ENCODE results near the gene PLCZ1. TPM values are rescaled to one million over a fixed set of nuclear protein-coding genes. Genes with fewer than 3 reads are reported as not detected.

The PLCZ1 gene
- total and polyA plus RNA-seq, 10 of the 15 experiments (the other 5 are each of a cell fraction or from before 2014, with no cell fraction given) = not detected

GRCh38 chr12:18658829-18659228, 79.0 kb downstream of the PLCZ1 start (continued):
- TF ChIP-seq POLR2AphosphoS2 (IDR thresholded peaks at IDR 0.05; ENCODE audit: low read depth, low read length) = no peak

GRCh38 chr12:18658179-18658578, 79.6 kb downstream of the PLCZ1 start:
- FAIRE-seq (no peak), DNase-seq (ENCODE audit: low read depth, low spot score) (no peak), ATAC-seq (no peak)
- WGBS (ENCODE audit: insufficient coverage, insufficient replicate concordance, low lambda C conversion rate, missing lambda C conversion rate) = 0% methylated on average over 2 of the region's 2 CpGs
- Histone ChIP-seq H3K27me3 (replicated peaks in 1 of 2; ENCODE audit: control insufficient read depth in 2 of 2, insufficient read depth in 2 of 2, low read length in 1 of 2) (no peaks in the 10 kb centered on the region), H3K79me2 (ENCODE audit: control insufficient read depth, insufficient read depth, low read length) (no peaks in the 10 kb centered on the region), H3K27ac (ENCODE audit: control insufficient read depth, insufficient read depth) (no peak overlapping the region), H3K9me3 (replicated peaks; ENCODE audit: control insufficient read depth, insufficient read depth, low read length) (no peaks in the 10 kb centered on the region), H4K20me1 (ENCODE audit: control insufficient read depth, insufficient read depth) (no peaks in the 10 kb centered on the region), H3K4me2 (ENCODE audit: control insufficient read depth, insufficient read depth) (no peak overlapping the region), H3K9ac (ENCODE audit: control insufficient read depth, insufficient read depth, low read length) (no peak overlapping the region), H3K4me3 (no peak overlapping the region), H3K36me3 (ENCODE audit: control insufficient read depth in 2 of 2, insufficient read depth in 2 of 2, low read length in 1 of 2) (no peaks in the 10 kb centered on the region), H3K4me1 (ENCODE audit: control insufficient read depth, insufficient read depth, low read length) (no peaks in the 10 kb centered on the region), H2AFZ (ENCODE audit: control insufficient read depth, low read depth, low read length) (no peak overlapping the region)
- intact Hi-C loops (cut with micrococcal nuclease; ENCODE audit: unreplicated experiment) (no loop called here), in situ Hi-C loops (cut with MboI) (no loop called here)
- RAD21 ChIA-PET (ENCODE audit: unreplicated experiment) = no interaction called here
- SMC1A ChIA-PET (ENCODE audit: uncharacterized antibody, unreplicated experiment) = no interaction called here
- TF ChIP-seq ELK1 (IDR thresholded peaks at IDR 0.05; ENCODE audit: low read depth, low read length) (no peak), NR2C2 (IDR thresholded peaks at IDR 0.05; ENCODE audit: borderline replicate concordance, control insufficient read depth, insufficient read length, low read depth) (no peak), FOXM1 (IDR thresholded peaks at IDR 0.05; ENCODE audit: low read depth, low read length) (no peak)
- POLR2A ChIA-PET = no interaction called here
- CTCF ChIA-PET = no interaction called here
- no TSS peak for BruUV-seq (replicated peaks)

GRCh38 chr12:18655351-18655750, 82.5 kb downstream of the PLCZ1 start:
- in situ Hi-C loops (cut with MboI) = no loop called here
- SMC1A ChIA-PET (ENCODE audit: uncharacterized antibody, unreplicated experiment) = interaction anchor here (1.0 kb wide), 1 partner anchor 13 kb away, joined by 3 read pairs; no protein-coding TSS in a partner anchor
- no peak overlapping the region for H3K27ac ChIP-seq (ENCODE audit: control insufficient read depth, insufficient read depth)
- no peak overlapping the region for H2AFZ ChIP-seq (ENCODE audit: control insufficient read depth, low read depth, low read length)
- H3K36me3 ChIP-seq (ENCODE audit: control insufficient read depth in 2 of 2, insufficient read depth in 2 of 2, low read length in 1 of 2) = no peaks in the 10 kb centered on the region
- no peaks in the 10 kb centered on the region for H3K4me1 ChIP-seq (ENCODE audit: control insufficient read depth, insufficient read depth, low read length)
- H3K79me2 ChIP-seq (ENCODE audit: control insufficient read depth, insufficient read depth, low read length) = no peaks in the 10 kb centered on the region
- RAD21 ChIA-PET (ENCODE audit: unreplicated experiment) = no interaction called here
- H3K9me3 ChIP-seq (replicated peaks; ENCODE audit: control insufficient read depth, insufficient read depth, low read length) = no peaks in the 10 kb centered on the region
- intact Hi-C loops (cut with micrococcal nuclease; ENCODE audit: unreplicated experiment) = no loop called here
- ATAC-seq = no peak
- no peak for DNase-seq (ENCODE audit: low read depth, low spot score)
- H3K4me3 ChIP-seq = no peak overlapping the region
- no TSS peak for BruUV-seq (replicated peaks)
- no peak overlapping the region for H3K4me2 ChIP-seq (ENCODE audit: control insufficient read depth, insufficient read depth)
- CTCF ChIA-PET = no interaction called here
- no peaks in the 10 kb centered on the region for H4K20me1 ChIP-seq (ENCODE audit: control insufficient read depth, insufficient read depth)
- FAIRE-seq = no peak
- 1% methylated on average over 4 of the region's 4 CpGs for WGBS (ENCODE audit: insufficient coverage, insufficient replicate concordance, low lambda C conversion rate, missing lambda C conversion rate)
- POLR2A ChIA-PET = no interaction called here
- H3K9ac ChIP-seq (ENCODE audit: control insufficient read depth, insufficient read depth, low read length) = no peak overlapping the region
- no peaks in the 10 kb centered on the region for H3K27me3 ChIP-seq (replicated peaks in 1 of 2; ENCODE audit: control insufficient read depth in 2 of 2, insufficient read depth in 2 of 2, low read length in 1 of 2)
- no peak for TF ChIP-seq EED (IDR thresholded peaks at IDR 0.05; ENCODE audit: low read depth)
- TF ChIP-seq TCF3 (IDR thresholded peaks at IDR 0.05; ENCODE audit: borderline replicate concordance, insufficient read depth, low read depth, low read length) = no peak
- TF ChIP-seq PAX5 (IDR thresholded peaks at IDR 0.05; ENCODE audit: borderline replicate concordance, low read depth, low read length) = no peak
- no peak for TF ChIP-seq NR2C1 (IDR thresholded peaks at IDR 0.05)
